GM19099 (cell line): ENCODE data around the gene ZNF8.

Experiments used
- POLR2A ChIP-seq: IDR thresholded peaks from 3 replicates; pipeline ENCODE4 v1.6.1; 2011; ENCODE audit warnings: low read depth; ENCODE audit not compliant: insufficient read length; ENCODE audit errors: extremely low read depth

Gene ZNF8

DNA sequence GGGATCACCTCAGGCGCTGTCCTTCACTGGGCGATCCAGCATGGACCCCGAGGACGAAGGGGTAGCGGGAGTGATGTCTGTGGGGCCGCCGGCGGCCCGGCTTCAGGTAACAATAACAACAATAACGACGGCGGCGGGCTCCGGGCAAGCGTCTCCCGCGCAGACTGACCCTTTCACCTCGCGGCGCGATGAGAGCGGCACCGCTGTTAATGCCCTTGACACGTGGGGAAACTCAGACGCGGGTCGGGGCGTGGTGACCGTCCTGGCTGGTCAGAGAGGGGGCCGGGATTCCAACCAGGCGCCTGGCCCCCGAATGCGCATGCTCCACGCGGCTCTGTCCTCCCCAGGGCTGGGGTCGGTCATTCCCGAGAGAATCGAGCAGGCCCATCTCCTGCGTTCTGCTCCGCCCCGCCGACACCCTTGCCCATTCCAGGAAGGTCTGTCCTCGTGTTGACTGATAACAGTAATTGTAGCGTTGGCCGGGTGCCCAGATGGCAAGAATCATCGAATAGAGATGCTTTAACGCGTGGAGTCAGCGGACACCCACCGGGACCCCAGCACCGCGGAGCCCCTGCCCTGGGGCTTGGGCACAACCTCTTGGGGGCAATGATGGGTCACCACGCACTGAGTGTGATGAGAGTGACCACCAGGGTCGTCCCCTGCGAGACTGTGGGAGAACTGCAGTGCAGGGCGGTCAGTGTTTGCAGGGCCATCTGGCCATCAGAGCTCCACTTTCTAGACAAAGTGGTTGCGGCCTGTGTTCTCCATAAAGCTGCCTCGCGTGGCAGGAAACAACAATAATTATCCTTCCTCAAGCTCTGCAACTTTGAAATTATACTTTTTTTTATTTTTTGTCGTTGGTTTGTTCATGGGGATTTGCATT lies 528 bp downstream of the ZNF8 start:
- no peak for TF ChIP-seq POLR2A

- TF ChIP-seq POLR2A = no peak
These were observed 1.2 kb downstream of the ZNF8 start for GRCh38 chr19:58279925-58280316.

GRCh38 chr19:58284199-58284598 lies 5.4 kb downstream of the ZNF8 start:
- no peak for TF ChIP-seq POLR2A

DNA sequence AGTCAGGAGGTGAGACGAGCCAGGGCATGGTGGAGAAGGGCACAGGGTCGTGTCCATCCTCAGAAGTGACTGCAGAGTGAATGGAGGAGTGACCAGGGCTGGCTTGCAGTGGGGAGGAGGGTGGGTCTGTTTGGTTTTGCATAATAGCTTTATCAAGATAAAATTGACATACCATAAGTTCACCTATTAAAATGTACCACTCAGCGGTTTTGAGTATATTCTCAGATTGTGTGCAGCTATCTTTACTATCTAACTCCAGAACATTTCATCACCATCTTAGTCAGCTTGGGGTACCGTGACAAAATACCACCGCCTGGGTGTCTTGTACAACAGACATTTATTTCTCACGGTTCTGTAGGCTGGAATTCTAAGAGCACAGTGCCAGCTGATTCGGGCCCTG lies 13.2 kb downstream of the ZNF8 start:
- no peak for TF ChIP-seq POLR2A

DNA sequence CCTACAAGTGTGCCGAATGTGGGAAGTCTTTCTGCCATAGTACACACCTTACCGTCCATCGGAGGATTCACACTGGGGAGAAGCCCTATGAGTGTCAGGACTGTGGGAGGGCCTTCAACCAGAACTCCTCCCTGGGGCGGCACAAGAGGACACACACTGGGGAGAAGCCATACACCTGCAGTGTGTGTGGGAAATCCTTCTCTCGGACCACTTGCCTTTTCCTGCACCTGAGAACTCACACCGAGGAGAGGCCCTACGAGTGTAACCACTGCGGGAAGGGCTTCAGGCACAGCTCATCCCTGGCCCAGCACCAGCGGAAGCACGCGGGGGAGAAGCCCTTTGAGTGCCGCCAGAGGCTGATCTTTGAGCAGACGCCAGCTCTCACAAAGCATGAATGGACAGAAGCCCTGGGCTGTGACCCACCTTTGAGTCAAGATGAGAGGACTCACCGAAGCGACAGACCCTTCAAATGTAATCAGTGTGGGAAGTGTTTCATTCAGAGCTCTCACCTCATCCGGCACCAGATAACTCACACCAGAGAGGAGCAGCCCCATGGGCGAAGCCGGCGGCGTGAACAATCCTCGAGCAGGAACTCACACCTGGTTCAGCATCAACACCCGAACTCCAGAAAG lies 16.1 kb downstream of the ZNF8 start:
- TF ChIP-seq POLR2A = no peak

- TF ChIP-seq POLR2A = no peak
These were observed 17.3 kb downstream of the ZNF8 start for GRCh38 chr19:58296104-58296503.

- TF ChIP-seq POLR2A = no peak
These were observed 21.9 kb downstream of the ZNF8 start for GRCh38 chr19:58300620-58301019.

DNA sequence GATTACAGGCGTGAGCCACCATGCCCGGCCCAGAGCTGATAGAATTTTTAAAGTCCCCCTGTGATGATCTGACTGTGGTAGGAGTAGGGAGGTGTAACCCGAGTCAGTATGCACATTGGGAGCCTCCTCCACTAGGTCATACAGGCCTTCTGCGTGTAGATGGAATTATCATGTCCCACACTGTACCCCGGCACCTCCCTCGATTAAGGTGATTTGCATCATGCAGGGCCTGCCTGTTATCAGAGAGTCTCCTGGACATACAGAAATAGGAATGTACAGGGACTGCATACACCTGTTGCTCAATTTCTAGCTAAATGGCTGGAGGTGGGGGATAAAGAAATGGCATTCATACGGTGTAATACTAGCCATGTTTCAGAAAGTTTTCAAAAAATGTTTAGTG lies 25.5 kb downstream of the ZNF8 start:
- TF ChIP-seq POLR2A = no peak

- TF ChIP-seq POLR2A = no peak
These were observed 26.0 kb downstream of the ZNF8 start for GRCh38 chr19:58304748-58305064.

- TF ChIP-seq POLR2A = peak; percentile 98
These were observed 26.5 kb downstream of the ZNF8 start, which contains the start of gene ERVK3-1 for GRCh38 chr19:58305065-58305931. ERVK3-1 (plus strand) TSS chr19:58305377; CDS start chr19:58312169, 6,792 bp downstream.

- TF ChIP-seq POLR2A = no peak
These were observed 27.2 kb downstream of the ZNF8 start for GRCh38 chr19:58305932-58306323.

GRCh38 chr19:58307736-58308135 lies 29.0 kb downstream of the ZNF8 start:
- TF ChIP-seq POLR2A = no peak

DNA sequence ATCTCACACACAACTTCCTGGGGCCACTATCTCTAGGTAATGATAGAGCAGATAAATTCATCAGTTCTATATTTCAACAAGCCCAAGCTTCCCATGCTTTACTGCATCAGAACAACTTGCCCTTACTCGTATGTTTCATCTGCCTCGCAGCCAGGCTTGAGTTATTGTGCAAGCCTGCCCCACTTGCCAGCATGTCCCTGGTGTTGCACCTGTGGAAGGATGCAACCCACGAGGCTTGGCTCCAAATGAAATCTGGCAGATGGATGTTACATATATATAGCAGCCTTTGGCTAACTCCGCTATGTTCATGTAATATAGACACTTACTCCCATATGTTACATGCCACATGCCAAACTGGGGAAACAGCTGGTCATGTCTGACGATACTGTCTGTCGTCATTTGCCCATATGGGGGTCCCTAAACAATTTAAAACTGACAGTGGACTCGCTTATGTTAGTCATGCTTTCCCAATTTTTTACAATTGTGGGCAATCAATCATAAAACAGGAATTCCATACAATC lies 32.6 kb downstream of the ZNF8 start:
- TF ChIP-seq POLR2A = no peak

DNA sequence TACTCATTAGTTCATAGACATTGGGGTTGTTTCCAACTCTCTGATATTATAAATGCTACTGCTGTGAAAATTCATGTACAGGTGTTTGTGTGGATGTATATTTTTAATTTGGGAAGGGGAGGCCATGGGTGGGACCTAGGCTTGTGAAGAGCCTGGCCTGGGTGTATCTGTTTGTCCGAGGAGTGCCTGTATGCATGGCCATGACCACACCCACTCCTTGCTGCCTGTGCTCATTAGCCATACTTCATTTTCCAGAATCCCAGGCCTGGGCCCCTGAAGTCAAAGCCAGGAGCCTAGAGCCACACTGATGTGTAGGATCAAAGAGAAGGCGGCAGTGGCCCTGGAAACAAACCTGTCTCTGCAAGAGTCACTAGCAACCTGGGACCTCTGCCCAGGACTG lies 36.8 kb downstream of the ZNF8 start:
- no peak for TF ChIP-seq POLR2A

- no peak for TF ChIP-seq POLR2A
These were observed 38.8 kb downstream of the ZNF8 start for GRCh38 chr19:58317476-58318072.
